Transverse colon (tissue), 4 donors: ENCODE data around the gene SDHB.

Source experiments
- CTCF ChIP-seq, 5 experiments: fragments of 200-600 bp in 3 of 5; fragments of 450-650 bp in 2 of 5; sonication (generic) in 3 of 5; IDR thresholded peaks; 1 replicate in 2 of 5; 2 replicates in 3 of 5; pipeline ENCODE4 v1.5.1; 2016 to 2017; ENCODE audit warnings: antibody characterized with exemption in 5 of 5, inconsistent platforms in 3 of 5, mild to moderate bottlenecking in 2 of 5, moderate library complexity in 1 of 5
- POLR2A ChIP-seq: fragments of 450-650 bp; IDR thresholded peaks from one replicate; pipeline ENCODE4 v1.6.1; 2016; ENCODE audit warnings: antibody characterized with exemption, mild to moderate bottlenecking, moderate library complexity
- POLR2AphosphoS5 ChIP-seq, 3 donors: sonication (generic); formaldehyde crosslinking; IDR thresholded peaks; one replicate each; pipeline ENCODE4 v1.6.1; 2016; ENCODE audit warnings: antibody characterized with exemption in 3 of 3

- TF ChIP-seq CTCF (IDR thresholded peaks at IDR 0.05) (no peak), POLR2AphosphoS5 (IDR thresholded peaks at IDR 0.05) (no peak), POLR2A (no peak)
Observed at GRCh38 chr1:17023573-17023972, 30.3 kb downstream of the SDHB start.
